ENCODE measurements around the gene WIPI1. TPM values are rescaled to one million over a fixed set of nuclear protein-coding genes. Genes with fewer than 3 reads are reported as not detected.
A peak's percentile ranks its signal among the peaks of the same experiment; 100 is the strongest.

WIPI1 gene
- total and polyA plus RNA-seq, 2 of the 13 experiments (the other 11 are each of a cell fraction or from before 2014, with no cell fraction given), result 29.4 to 141 TPM

DNA sequence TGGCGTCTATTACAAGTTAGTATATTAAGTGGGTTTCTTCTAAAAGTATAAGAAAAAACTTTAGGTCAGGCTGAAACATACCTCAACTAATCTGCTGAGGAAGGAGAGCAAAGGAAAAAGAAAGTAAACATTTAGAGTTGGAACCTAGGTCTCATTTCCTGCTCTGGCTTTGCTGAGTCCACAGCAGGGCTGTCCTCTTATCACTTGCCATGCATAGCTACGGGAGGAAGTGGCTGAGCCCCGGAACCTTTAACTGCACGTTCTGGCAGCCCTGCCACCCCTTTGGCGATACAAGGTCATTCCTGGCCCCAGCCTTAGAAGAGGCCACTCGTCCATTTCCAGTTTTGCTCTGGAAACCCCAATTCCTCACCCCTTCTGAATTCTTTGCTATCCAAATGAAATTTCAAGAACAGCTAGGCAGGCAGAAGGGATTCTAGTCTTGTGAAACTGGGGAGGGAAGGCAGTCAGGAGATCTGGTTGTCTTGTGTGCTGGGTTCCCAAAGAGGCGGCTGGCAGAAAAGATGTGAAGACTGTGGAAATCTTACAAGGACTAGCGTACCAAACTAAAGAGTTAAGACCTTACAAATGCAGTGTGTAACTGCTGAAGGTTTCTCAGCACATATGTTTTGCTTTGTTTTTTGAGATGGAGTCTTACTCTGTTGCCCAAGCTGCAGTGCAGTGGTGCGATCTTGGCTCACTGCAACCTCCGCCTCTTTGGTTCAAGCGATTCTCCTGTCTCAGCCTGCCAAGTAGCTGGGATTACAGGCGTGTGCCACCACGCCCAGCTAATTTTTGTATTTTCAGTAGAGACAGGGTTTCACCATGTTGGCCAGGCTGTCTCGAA, 19.1 kb downstream of the WIPI1 start (continued):
- TF ChIP-seq, protein P1, sequence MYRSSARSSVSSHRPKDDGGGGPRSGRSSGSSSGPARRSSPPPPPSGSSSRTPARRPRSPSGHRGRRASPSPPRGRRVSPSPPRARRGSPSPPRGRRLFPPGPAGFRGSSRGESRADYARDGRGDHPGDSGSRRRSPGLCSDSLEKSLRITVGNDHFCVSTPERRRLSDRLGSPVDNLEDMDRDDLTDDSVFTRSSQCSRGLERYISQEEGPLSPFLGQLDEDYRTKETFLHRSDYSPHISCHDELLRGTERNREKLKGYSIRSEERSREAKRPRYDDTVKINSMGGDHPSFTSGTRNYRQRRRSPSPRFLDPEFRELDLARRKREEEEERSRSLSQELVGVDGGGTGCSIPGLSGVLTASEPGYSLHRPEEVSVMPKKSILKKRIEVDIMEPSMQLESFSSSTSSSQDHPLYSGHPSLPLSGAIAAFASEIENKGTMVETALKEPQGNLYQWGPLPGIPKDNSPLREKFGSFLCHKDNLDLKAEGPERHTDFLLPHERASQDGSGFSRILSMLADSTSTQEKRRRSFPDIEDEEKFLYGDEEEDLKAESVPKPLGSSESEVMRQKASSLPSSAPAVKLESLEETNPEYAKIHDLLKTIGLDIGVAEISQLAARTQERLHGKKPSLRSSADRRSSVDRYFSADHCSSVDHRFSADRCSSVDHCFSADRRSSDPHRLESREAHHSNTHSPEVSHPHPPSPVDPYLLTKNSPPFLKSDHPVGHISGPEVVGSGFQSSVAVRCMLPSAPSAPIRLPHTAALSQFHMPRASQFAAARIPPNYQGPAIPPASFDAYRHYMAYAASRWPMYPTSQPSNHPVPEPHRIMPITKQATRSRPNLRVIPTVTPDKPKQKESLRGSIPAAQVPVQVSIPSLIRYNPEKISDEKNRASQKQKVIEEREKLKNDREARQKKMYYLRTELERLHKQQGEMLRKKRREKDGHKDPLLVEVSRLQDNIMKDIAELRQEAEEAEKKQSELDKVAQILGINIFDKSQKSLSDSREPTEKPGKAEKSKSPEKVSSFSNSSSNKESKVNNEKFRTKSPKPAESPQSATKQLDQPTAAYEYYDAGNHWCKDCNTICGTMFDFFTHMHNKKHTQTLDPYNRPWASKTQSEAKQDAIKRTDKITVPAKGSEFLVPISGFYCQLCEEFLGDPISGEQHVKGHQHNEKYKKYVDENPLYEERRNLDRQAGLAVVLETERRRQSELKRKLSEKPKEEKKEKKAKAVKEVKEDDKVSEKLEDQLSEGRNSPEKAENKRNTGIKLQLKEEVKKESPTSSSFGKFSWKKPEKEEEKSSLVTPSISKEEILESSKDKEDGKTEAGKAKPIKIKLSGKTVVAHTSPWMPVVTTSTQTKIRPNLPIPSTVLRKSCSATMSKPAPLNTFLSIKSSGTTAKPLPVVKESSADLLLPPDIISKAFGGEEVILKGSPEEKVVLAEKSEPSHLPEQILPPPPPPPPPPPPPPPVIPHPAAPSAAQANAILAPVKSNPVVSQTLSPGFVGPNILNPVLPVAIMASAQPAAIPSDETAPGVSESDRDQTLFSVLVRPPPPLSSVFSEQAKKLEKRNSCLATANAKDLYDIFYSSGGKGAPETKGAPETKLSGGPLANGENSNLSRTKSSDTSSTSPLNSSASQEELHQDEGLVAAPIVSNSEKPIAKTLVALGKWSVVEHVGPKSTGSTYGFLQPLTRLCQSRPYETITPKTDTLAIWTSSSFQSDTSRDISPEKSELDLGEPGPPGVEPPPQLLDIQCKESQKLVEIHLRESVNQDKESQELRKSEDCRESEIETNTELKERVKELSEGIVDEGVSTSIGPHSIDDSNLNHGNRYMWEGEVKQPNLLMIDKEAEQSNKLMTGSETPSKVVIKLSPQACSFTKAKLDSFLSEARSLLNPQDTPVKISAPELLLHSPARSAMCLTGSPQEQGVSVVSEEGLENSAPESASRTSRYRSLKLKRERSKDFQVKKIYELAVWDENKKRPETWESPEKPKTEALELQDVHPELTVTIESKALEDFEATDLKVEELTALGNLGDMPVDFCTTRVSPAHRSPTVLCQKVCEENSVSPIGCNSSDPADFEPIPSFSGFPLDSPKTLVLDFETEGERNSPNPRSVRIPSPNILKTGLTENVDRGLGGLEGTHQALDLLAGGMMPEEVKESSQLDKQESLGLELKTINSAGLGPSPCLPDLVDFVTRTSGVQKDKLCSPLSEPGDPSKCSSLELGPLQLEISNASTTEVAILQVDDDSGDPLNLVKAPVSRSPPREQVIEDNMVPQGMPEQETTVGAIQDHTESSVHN (CRISPR knock-in tag; IDR thresholded peaks at IDR 0.05), result no peak
- no peak for TF ChIP-seq EHMT2 (IDR thresholded peaks at IDR 0.05; ENCODE audit: borderline replicate concordance, low read depth, low read length)
- TF ChIP-seq ZNF629 (CRISPR knock-in tag; conservative IDR thresholded peaks at IDR 0.05), result no peak
- TF ChIP-seq, protein P2, sequence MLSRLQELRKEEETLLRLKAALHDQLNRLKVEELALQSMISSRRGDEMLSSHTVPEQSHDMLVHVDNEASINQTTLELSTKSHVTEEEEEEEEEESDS (CRISPR knock-in tag; IDR thresholded peaks at IDR 0.05; ENCODE audit: borderline replicate concordance), result no peak
- no peak; the same call in 1 of the 2 replicates for TF ChIP-seq ZNF232 (CRISPR knock-in tag; IDR thresholded peaks at IDR 0.05; ENCODE audit: borderline replicate concordance)
- TF ChIP-seq MTF1 (CRISPR knock-in tag; IDR thresholded peaks at IDR 0.05), result no peak
- peak; percentile 82 for TF ChIP-seq IRF2 (CRISPR knock-in tag; IDR thresholded peaks at IDR 0.05)
- no peak for TF ChIP-seq ZNF549 (CRISPR knock-in tag; IDR thresholded peaks at IDR 0.05)
- TF ChIP-seq, protein P3, sequence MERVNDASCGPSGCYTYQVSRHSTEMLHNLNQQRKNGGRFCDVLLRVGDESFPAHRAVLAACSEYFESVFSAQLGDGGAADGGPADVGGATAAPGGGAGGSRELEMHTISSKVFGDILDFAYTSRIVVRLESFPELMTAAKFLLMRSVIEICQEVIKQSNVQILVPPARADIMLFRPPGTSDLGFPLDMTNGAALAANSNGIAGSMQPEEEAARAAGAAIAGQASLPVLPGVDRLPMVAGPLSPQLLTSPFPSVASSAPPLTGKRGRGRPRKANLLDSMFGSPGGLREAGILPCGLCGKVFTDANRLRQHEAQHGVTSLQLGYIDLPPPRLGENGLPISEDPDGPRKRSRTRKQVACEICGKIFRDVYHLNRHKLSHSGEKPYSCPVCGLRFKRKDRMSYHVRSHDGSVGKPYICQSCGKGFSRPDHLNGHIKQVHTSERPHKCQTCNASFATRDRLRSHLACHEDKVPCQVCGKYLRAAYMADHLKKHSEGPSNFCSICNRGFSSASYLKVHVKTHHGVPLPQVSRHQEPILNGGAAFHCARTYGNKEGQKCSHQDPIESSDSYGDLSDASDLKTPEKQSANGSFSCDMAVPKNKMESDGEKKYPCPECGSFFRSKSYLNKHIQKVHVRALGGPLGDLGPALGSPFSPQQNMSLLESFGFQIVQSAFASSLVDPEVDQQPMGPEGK (CRISPR knock-in tag; IDR thresholded peaks at IDR 0.05), result 0 out of 2 replicates have a peak, but pooled peaks have one; percentile 41
- TF ChIP-seq, protein P4, sequence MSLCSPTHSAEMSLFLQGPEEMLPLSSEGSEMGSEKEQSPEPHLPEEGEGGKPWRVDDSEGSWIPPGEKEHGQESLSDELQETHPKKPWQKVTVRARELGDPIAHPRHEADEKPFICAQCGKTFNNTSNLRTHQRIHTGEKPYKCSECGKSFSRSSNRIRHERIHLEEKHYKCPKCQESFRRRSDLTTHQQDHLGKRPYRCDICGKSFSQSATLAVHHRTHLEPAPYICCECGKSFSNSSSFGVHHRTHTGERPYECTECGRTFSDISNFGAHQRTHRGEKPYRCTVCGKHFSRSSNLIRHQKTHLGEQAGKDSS (CRISPR knock-in tag; IDR thresholded peaks at IDR 0.05; ENCODE audit: borderline replicate concordance, low read depth), result peak; percentile 55; the same call in 1 of the 2 replicates
- TF ChIP-seq ZNF563 (CRISPR knock-in tag; IDR thresholded peaks at IDR 0.05), result 0 out of 2 replicates have a peak, but pooled peaks have one; percentile 44
- TF ChIP-seq, protein P5, sequence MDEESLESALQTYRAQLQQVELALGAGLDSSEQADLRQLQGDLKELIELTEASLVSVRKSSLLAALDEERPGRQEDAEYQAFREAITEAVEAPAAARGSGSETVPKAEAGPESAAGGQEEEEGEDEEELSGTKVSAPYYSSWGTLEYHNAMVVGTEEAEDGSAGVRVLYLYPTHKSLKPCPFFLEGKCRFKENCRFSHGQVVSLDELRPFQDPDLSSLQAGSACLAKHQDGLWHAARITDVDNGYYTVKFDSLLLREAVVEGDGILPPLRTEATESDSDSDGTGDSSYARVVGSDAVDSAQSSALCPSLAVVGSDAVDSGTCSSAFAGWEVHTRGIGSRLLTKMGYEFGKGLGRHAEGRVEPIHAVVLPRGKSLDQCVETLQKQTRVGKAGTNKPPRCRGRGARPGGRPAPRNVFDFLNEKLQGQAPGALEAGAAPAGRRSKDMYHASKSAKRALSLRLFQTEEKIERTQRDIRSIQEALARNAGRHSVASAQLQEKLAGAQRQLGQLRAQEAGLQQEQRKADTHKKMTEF (CRISPR knock-in tag; IDR thresholded peaks at IDR 0.05), result peak; percentile 62
- TF ChIP-seq RARG (CRISPR knock-in tag; IDR thresholded peaks at IDR 0.05; ENCODE audit: low read depth), result no peak
- TF ChIP-seq AKAP8 (CRISPR knock-in tag; IDR thresholded peaks at IDR 0.05), result no peak
- TF ChIP-seq IKZF1 (IDR thresholded peaks at IDR 0.05), result no peak

Measured in HepG2 (cell line).